Lung (tissue), 12 donors: Measurements from ENCODE around the gene ISG20. TPM values are rescaled to one million over a fixed set of nuclear protein-coding genes. Genes with fewer than 3 reads are reported as not detected.

Source experiments
- ATAC-seq: fragments of 200-7000 bp; cut with Tn5 transposase; one replicate; pipeline ENCODE4 v1.9.1; 2020; ENCODE audit warnings: moderate number of reproducible peaks; ENCODE audit not compliant: insufficient read depth, low FRiP score
- DNase-seq, 3 donors: peaks; one replicate each; pipeline ENCODE4 v3.0.0-alpha.2; 2013 to 2017
- H3K27ac ChIP-seq, 2 donors: one replicate each; pipeline ENCODE4 v1.5.1; 2013; ENCODE audit warnings: mild to moderate bottlenecking in 2 of 2, moderate library complexity in 2 of 2, control low read depth in 1 of 2, inconsistent platforms in 1 of 2, low read depth in 1 of 2, low read length in 1 of 2
- H3K27me3 ChIP-seq, 3 donors: one replicate each; pipeline ENCODE4 v1.5.1; 2013; ENCODE audit warnings: low read length in 2 of 3; ENCODE audit not compliant: control insufficient read depth in 3 of 3, insufficient read depth in 3 of 3
- H3K36me3 ChIP-seq, 4 donors: one replicate each; pipeline ENCODE4 v1.5.1; 2013; ENCODE audit warnings: low read length in 4 of 4, mild to moderate bottlenecking in 1 of 4, moderate library complexity in 1 of 4; ENCODE audit not compliant: control insufficient read depth in 4 of 4, insufficient read depth in 4 of 4
- H3K4me1 ChIP-seq, 5 donors: one replicate each; pipeline ENCODE4 v1.5.1; 2013; ENCODE audit warnings: low read length in 5 of 5, mild to moderate bottlenecking in 2 of 5, moderate library complexity in 1 of 5; ENCODE audit not compliant: control insufficient read depth in 5 of 5, insufficient read depth in 5 of 5
- H3K4me3 ChIP-seq: one replicate; pipeline ENCODE4 v1.5.1; 2013; ENCODE audit warnings: mild to moderate bottlenecking, control low read depth, moderate library complexity
- H3K9ac ChIP-seq, 2 donors: one replicate each; pipeline ENCODE4 v1.5.1; 2013; ENCODE audit warnings: low read length in 2 of 2, control low read depth in 1 of 2; ENCODE audit not compliant: insufficient read depth in 1 of 2
- H3K9me3 ChIP-seq, 4 donors: one replicate each; pipeline ENCODE4 v1.5.1; 2013; ENCODE audit warnings: low read length in 3 of 4, mild to moderate bottlenecking in 1 of 4, moderate library complexity in 1 of 4; ENCODE audit not compliant: control insufficient read depth in 4 of 4, insufficient read depth in 3 of 4
- WGBS, 2 donors: extraction: QIAGEN DNeasy Blood & Tissue Kit; methylation state at CpG; one replicate each; pipeline ENCODE4 v1.1.7; 2013; 5-methylcytosine and 5-hydroxymethylcytosine counted together
- polyA plus RNA-seq, 2 donors: library from polyadenylated mRNA; stranded (reverse); fragments of 200-250 nt; gene quantifications; one replicate each; pipeline ENCODE4 v1.2.1, GENCODE V29; 2013
- total RNA-seq, 2 donors: library from RNA; depleted of rRNA in 1 of 2; stranded (reverse); fragments of >200 nt in 1 of 2; gene quantifications; one replicate each; pipeline ENCODE4 v1.2.1, GENCODE V29; 2014 to 2021
- TF ChIP-seq, protein P1 (sequence below): IDR thresholded peaks from 2 replicates; pipeline ENCODE4 v1.5.1; 2012; ENCODE audit warnings: mild to moderate bottlenecking; ENCODE audit errors: control extremely low read depth, extremely low read depth
- donor health status: control.
- donor health status: control.
- donor health status: Bipolar disorder and iron deficiency.
- donor health status: healthy.
- donor health status: DM: yes; HTN: yes; CAD: no.

ISG20 gene
- total and polyA plus RNA-seq, 4 donors = 18.5 to 61.6 (median 46.6) TPM

GRCh38 chr15:88622605-88622975, 16.2 kb upstream of the ISG20 start:
- no peaks in the 10 kb centered on the region for H3K9me3 ChIP-seq
- DNase-seq (no peak), ATAC-seq (no peak)
- 60 to 66% methylated on average over 5 of the region's 5 CpGs for WGBS, 2 donors
- peaks cover 4 to 21% (median 11%) of the 10 kb centered on the region in 5 donors for H3K4me1 ChIP-seq
- H3K27me3 ChIP-seq = no peaks in the 10 kb centered on the region
- H3K27ac ChIP-seq = peak overlapping the region; percentile 21 to 77
- H3K9ac ChIP-seq = no peak overlapping the region
- TF ChIP-seq, protein P1, sequence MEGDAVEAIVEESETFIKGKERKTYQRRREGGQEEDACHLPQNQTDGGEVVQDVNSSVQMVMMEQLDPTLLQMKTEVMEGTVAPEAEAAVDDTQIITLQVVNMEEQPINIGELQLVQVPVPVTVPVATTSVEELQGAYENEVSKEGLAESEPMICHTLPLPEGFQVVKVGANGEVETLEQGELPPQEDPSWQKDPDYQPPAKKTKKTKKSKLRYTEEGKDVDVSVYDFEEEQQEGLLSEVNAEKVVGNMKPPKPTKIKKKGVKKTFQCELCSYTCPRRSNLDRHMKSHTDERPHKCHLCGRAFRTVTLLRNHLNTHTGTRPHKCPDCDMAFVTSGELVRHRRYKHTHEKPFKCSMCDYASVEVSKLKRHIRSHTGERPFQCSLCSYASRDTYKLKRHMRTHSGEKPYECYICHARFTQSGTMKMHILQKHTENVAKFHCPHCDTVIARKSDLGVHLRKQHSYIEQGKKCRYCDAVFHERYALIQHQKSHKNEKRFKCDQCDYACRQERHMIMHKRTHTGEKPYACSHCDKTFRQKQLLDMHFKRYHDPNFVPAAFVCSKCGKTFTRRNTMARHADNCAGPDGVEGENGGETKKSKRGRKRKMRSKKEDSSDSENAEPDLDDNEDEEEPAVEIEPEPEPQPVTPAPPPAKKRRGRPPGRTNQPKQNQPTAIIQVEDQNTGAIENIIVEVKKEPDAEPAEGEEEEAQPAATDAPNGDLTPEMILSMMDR = no peak
- H3K4me3 ChIP-seq = no peak overlapping the region
- peaks cover 0 to 13% (median 0%) of the 10 kb centered on the region in 4 donors for H3K36me3 ChIP-seq

GRCh38 chr15:88623061-88623460, 15.8 kb upstream of the ISG20 start:
- Histone ChIP-seq H3K9me3 (no peaks in the 10 kb centered on the region), H3K27me3 (no peaks in the 10 kb centered on the region), H3K36me3 (peaks cover 0 to 16% (median 0%) of the 10 kb centered on the region in 4 donors), H3K4me1 (peaks cover 4 to 21% (median 13%) of the 10 kb centered on the region in 5 donors), H3K27ac (peak overlapping the region; percentile 21 to 59), H3K4me3 (no peak overlapping the region), H3K9ac (no peak overlapping the region)
- 85 to 89% methylated on average over 2 of the region's 2 CpGs for WGBS, 2 donors
- TF ChIP-seq, protein P1 = no peak
- ATAC-seq (no peak), DNase-seq (no peak)

- Histone ChIP-seq H3K9ac (no peak overlapping the region), H3K9me3 (no peaks in the 10 kb centered on the region), H3K27ac (no peak overlapping the region), H3K36me3 (peaks cover 0 to 20% (median 0%) of the 10 kb centered on the region in 4 donors), H3K27me3 (no peaks in the 10 kb centered on the region), H3K4me3 (no peak overlapping the region), H3K4me1 (peaks cover 4 to 21% (median 16%) of the 10 kb centered on the region in 5 donors)
- 99 to 100% methylated on average over 3 of the region's 3 CpGs for WGBS, 2 donors
- ATAC-seq = no peak
- TF ChIP-seq, protein P1 = no peak
- no peak for DNase-seq
Measured at GRCh38 chr15:88623632-88624031, 15.2 kb upstream of the ISG20 start.
